NB4 (cell line): ENCODE results near the gene CDRT4.
A peak's percentile ranks its signal among the peaks of the same experiment; 100 is the strongest.

ENCODE experiments used
- DNase-seq: peaks from one replicate; pipeline ENCODE4 v3.0.0; 2010; ENCODE audit warnings: low read depth
- H3K4me3 ChIP-seq: one replicate; pipeline ENCODE4 v1.5.1; 2011; ENCODE audit warnings: mild to moderate bottlenecking, low read depth, low read length, moderate library complexity
- CTCF ChIP-seq: IDR thresholded peaks from one replicate; pipeline ENCODE4 v1.5.1; 2012; ENCODE audit warnings: low read depth, low read length
- MAX ChIP-seq: IDR thresholded peaks from 2 replicates; pipeline ENCODE4 v1.6.1; 2011; ENCODE audit warnings: low read depth, low read length
- MYC ChIP-seq: IDR thresholded peaks from 2 replicates; pipeline ENCODE4 v1.6.1; 2011; ENCODE audit warnings: low read depth, low read length
- POLR2A ChIP-seq: IDR thresholded peaks from 2 replicates; pipeline ENCODE4 v1.6.1; 2011; ENCODE audit warnings: mild to moderate bottlenecking; ENCODE audit not compliant: insufficient read length; ENCODE audit errors: extremely low read depth

CDRT4 gene

GRCh38 chr17:15398736-15399331, 68.6 kb downstream of the CDRT4 start:
- H3K4me3 ChIP-seq, result no peak overlapping the region
- peak; percentile 24 for DNase-seq
- no peak for TF ChIP-seq POLR2A
- TF ChIP-seq CTCF, result no peak
- TF ChIP-seq MYC, result peak; percentile 63
- TF ChIP-seq MAX, result peak; percentile 67; the same call in 1 of the 2 replicates

DNA sequence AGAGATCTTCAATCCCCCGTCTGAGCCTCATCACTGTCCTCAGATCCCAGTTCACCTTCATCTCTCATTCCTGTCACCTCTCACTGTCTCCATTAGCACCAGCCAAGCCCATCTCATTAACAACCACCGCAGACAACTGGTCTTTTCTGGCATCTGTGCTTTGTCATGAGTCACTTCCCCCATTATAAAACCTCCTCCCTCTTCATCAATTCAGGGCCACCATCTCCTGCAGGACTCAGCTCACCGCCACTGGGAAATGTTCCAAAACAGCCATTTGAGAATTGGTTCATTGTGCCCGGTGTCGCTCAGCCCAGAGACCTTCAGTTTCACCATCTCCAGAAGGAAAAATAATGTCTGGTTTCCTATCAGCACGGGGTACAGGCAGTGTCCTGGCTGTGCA, 69.1 kb downstream of the CDRT4 start:
- peak; percentile 75 for DNase-seq
- no peak for TF ChIP-seq POLR2A
- TF ChIP-seq MAX, result no peak
- no peak for TF ChIP-seq CTCF
- TF ChIP-seq MYC, result no peak
- H3K4me3 ChIP-seq, result no peak overlapping the region

GRCh38 chr17:15397620-15398019, 69.8 kb downstream of the CDRT4 start:
- no peak for DNase-seq
- no peak for TF ChIP-seq MYC
- TF ChIP-seq CTCF, result no peak
- no peak for TF ChIP-seq MAX
- no peak for TF ChIP-seq POLR2A
- H3K4me3 ChIP-seq, result no peak overlapping the region

- no peak for TF ChIP-seq MAX
- no peak for TF ChIP-seq CTCF
- no peak for TF ChIP-seq MYC
- no peak for TF ChIP-seq POLR2A
- H3K4me3 ChIP-seq, result no peak overlapping the region
- no peak for DNase-seq
These were observed 72.3 kb downstream of the CDRT4 start for GRCh38 chr17:15395091-15395490.

DNA sequence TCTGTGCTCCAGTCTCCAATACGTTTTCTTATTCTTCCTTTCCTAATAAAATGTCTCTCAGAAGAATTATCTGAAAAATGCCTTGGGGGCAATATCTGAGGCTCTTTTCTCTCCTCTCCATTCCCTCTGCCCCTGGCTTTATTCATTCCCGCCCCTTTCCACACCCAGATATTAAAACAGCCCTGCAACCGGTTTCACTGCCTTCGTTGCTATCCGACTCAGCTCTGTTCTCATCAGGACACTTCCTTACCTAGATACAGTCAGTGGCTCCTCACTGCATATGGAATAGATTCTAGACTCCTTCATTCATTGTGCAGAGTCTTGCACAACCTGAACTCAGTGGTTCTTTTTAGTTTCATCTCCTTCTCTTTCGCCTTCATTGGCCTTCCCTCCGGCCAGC, 74.0 kb downstream of the CDRT4 start:
- no peak overlapping the region for H3K4me3 ChIP-seq
- no peak for DNase-seq
- TF ChIP-seq MYC (no peak), POLR2A (no peak), CTCF (no peak), MAX (no peak)

DNA sequence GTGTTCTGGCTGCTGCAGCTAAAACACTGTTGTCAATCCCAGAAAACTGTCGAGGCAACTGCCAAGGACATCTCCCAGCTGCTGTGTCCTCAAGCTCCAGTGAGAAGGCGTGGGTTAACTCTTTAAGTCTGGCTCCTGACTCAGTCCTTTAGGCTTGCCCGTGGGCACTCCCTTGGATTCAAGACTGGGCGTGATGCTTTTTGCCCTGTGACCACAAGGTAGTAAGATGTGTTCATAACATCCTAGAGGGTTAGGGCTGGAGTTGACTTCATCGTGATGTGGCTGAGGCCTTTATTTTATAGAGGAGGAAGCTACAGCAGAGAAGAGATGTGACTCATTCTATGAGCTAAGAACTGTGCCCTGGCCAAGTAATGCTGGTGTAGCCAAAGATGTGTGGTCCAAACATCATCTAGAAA, 75.1 kb downstream of the CDRT4 start:
- TF ChIP-seq CTCF, result no peak
- TF ChIP-seq MAX, result no peak
- no peak for TF ChIP-seq POLR2A
- TF ChIP-seq MYC, result no peak
- no peak overlapping the region for H3K4me3 ChIP-seq
- DNase-seq, result peak; percentile 15
